ENCODE measurements around the gene RSRC1. TPM values are rescaled to one million over a fixed set of nuclear protein-coding genes. Genes with fewer than 3 reads are reported as not detected.

Gene RSRC1
- total RNA-seq, 3 donors from 2014 or later = 53.1 to 101 (median 59.3) TPM

- intact Hi-C loops (cut with DNase I; ENCODE audit: low total_unique reads) = no loop called here
- Histone ChIP-seq H3K36me3 (peaks cover 2% of the 10 kb centered on the region), H3K4me3 (no peak overlapping the region), H3K9me3 (no peaks in the 10 kb centered on the region), H3K4me1 (no peaks in the 10 kb centered on the region), H3K27me3 (no peaks in the 10 kb centered on the region), H3K27ac (no peak overlapping the region)
- no peak for DNase-seq (ENCODE audit: low spot score in 2 of 2)
- TF ChIP-seq POLR2AphosphoS5 (IDR thresholded peaks at IDR 0.05) (no peak), POLR2A (IDR thresholded peaks at IDR 0.05) (no peak), CTCF (IDR thresholded peaks at IDR 0.05) (no peak)
Observed at GRCh38 chr3:158453004-158453403, 343.1 kb downstream of the RSRC1 start.

GRCh38 chr3:158453865-158454264 lies 344.0 kb downstream of the RSRC1 start:
- H3K27me3 ChIP-seq = no peaks in the 10 kb centered on the region
- TF ChIP-seq CTCF (IDR thresholded peaks at IDR 0.05) (no peak), POLR2AphosphoS5 (IDR thresholded peaks at IDR 0.05) (no peak), POLR2A (IDR thresholded peaks at IDR 0.05) (no peak)
- intact Hi-C loops (cut with DNase I; ENCODE audit: low total_unique reads) = no loop called here

DNA sequence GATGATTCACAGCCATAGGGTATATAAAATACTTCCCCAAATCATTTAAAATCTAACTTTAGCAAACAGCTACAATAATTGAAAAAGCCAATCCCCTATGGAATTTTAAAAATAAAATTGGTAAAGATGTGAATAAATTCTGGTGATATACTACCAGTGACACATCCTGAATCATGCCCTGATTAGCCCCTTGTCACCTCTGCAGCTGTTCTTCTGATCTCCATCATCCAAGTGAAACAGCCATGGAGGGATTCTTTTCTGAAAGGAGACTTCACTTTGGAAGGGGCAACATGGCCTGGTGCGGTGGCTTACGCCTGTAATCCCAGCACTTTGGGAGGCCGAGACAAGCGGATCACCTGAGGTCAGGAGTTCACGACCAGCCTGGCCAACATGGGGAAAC lies 345.5 kb downstream of the RSRC1 start:
- no peaks in the 10 kb centered on the region for H3K27me3 ChIP-seq
- DNase-seq (ENCODE audit: low spot score in 2 of 2) = no peak
- H3K36me3 ChIP-seq = peaks cover 2% of the 10 kb centered on the region
- no peak for TF ChIP-seq CTCF (IDR thresholded peaks at IDR 0.05)
- no peak for TF ChIP-seq POLR2A (IDR thresholded peaks at IDR 0.05)
- TF ChIP-seq POLR2AphosphoS5 (IDR thresholded peaks at IDR 0.05) = no peak
- no peaks in the 10 kb centered on the region for H3K9me3 ChIP-seq
- intact Hi-C loops (cut with DNase I; ENCODE audit: low total_unique reads) = no loop called here
- no peak overlapping the region for H3K27ac ChIP-seq
- no peak overlapping the region for H3K4me3 ChIP-seq
- H3K4me1 ChIP-seq = no peaks in the 10 kb centered on the region

More at GRCh38 chr3:158453865-158454264, 344.0 kb downstream of the RSRC1 start:
- Histone ChIP-seq H3K36me3 (peaks cover 2% of the 10 kb centered on the region), H3K4me1 (no peaks in the 10 kb centered on the region), H3K4me3 (no peak overlapping the region), H3K9me3 (no peaks in the 10 kb centered on the region), H3K27ac (no peak overlapping the region)
- no peak for DNase-seq (ENCODE audit: low spot score in 2 of 2)

DNA sequence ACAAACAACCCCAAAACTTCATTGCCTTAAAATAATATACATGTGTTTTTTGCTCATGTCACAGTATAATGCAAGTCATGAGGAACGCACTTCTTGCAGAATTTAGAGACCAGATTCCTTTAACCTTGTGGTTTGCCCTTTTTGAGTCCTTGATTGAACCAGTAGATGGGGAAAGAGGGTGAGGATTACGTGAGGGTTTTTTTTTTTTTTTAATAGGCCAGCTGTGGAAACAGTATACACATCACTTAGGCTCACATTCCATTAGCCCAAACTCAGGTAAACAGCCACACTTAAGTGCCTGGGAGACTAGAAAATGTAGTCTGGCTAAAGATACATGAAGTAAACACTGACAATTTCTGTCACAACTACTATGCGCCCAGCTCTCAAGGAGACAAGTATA lies 346.2 kb downstream of the RSRC1 start:
- DNase-seq (ENCODE audit: low spot score in 2 of 2) = no peak

DNA sequence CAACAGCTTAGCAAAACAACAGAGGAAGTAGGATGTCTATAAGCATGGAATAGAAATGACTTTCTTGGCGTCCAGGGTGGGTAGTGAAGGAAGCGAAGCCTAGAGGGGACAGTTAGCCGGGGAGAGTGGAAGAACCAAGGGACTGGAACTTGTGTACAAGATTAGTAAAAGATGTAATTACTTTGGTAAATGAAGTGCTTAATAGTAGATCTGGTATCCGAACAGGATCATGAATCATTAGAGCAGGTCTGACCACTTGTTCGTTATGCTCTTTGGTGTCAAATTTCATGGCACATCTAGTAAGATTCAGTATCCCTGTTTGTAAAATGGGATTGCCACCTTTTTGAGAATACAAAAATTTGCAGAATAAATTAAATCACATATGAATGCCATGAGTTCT lies 348.6 kb downstream of the RSRC1 start:
- no peaks in the 10 kb centered on the region for H3K36me3 ChIP-seq
- H3K9me3 ChIP-seq = no peaks in the 10 kb centered on the region
- TF ChIP-seq CTCF (IDR thresholded peaks at IDR 0.05) (no peak), POLR2AphosphoS5 (IDR thresholded peaks at IDR 0.05) (no peak), POLR2A (IDR thresholded peaks at IDR 0.05) (no peak)
- no peak for DNase-seq (ENCODE audit: low spot score in 2 of 2)
- no peak overlapping the region for H3K4me3 ChIP-seq
- intact Hi-C loops (cut with DNase I; ENCODE audit: low total_unique reads) = no loop called here
- H3K4me1 ChIP-seq = no peaks in the 10 kb centered on the region
- no peak overlapping the region for H3K27ac ChIP-seq
- H3K27me3 ChIP-seq = no peaks in the 10 kb centered on the region

More for the DNA sequence above, 346.2 kb downstream of the RSRC1 start:
- TF ChIP-seq POLR2AphosphoS5 (IDR thresholded peaks at IDR 0.05) (no peak), CTCF (IDR thresholded peaks at IDR 0.05) (no peak), POLR2A (IDR thresholded peaks at IDR 0.05) (no peak)
- Histone ChIP-seq H3K4me3 (no peak overlapping the region), H3K4me1 (no peaks in the 10 kb centered on the region), H3K36me3 (peaks cover 2% of the 10 kb centered on the region), H3K27me3 (no peaks in the 10 kb centered on the region), H3K9me3 (no peaks in the 10 kb centered on the region), H3K27ac (no peak overlapping the region)
- intact Hi-C loops (cut with DNase I; ENCODE audit: low total_unique reads) = no loop called here
